ENCODE measurements around the gene TRIM39. TPM values are rescaled to one million over a fixed set of nuclear protein-coding genes. Genes with fewer than 3 reads are reported as not detected.

The TRIM39 gene
- total and polyA plus RNA-seq, 2 of the 13 experiments (the other 11 are each of a cell fraction or from before 2014, with no cell fraction given): 7.7 to 14.6 TPM

DNA sequence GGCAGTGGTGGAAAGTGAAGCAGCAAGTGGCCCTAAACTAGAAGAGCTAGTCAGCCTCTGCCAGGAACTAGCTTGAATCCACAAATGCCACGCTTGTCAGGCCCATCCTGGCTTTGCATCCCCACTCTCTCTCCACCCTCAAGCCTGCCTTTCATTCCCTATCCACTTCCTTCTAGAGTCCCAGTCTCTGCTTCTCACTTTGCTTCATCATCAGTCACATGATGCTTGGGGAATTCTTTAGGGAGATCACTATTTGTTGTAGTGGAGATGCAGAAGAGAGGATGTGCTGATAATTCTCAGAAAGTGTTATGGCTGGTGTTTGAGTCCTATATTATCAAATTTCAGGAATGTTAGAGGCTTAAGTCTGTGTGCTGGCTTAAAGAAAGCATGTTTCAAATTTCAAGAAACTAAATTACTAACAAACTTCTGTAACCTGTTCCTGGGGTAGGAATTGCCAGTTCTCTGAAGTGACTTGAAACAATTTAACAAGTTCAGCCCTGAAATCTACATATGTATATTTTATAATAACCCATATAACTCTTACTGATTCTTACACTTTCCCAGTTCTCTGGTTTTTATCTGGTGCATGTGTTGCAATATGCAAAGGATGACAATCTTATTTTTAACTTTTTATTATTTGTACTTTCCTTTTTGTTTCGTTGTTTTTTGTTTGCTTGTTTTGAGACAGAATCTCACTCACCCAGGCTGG is 7.5 kb downstream of the TRIM39 start (continued):
- TF ChIP-seq RORA (CRISPR knock-in tag; IDR thresholded peaks at IDR 0.05): no peak

DNA sequence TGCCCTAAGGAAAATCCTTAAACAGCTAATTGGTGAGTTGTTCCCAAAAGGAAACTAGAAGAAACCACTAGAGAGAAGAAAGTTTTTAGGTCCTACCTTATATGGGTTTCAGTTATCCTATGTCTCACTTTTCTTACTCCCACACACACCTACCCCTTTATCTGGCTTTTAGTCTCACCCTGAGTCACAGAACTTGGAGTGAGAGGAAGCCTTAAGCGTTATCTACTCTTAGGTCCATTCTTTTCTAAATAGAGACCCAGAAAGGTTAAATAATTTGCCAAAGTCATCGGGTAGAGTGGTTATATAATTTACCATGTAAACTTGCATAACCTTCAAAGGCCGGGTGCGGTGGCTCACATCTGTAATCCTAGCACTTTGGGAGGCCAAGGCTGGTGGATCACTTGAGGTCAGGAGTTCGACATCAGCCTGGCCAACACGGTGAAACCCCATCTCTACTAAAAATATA is 13.9 kb downstream of the TRIM39 start:
- WGBS (ENCODE audit: low lambda C conversion rate): 75% methylated on average over 6 of the region's 6 CpGs
- TF ChIP-seq ZBTB1 (CRISPR knock-in tag; IDR thresholded peaks at IDR 0.05; ENCODE audit: borderline replicate concordance) (no peak), ZNF747 (CRISPR knock-in tag; IDR thresholded peaks at IDR 0.05; ENCODE audit: borderline replicate concordance) (no peak), MBNL3 (CRISPR knock-in tag; conservative IDR thresholded peaks at IDR 0.05) (no peak), ZNF749 (CRISPR knock-in tag; IDR thresholded peaks at IDR 0.05; ENCODE audit: borderline replicate concordance) (no peak), SOX6 (IDR thresholded peaks at IDR 0.05) (no peak), SOX6 (CRISPR knock-in tag; IDR thresholded peaks at IDR 0.05) (no peak)
- TF ChIP-seq, protein P1, sequence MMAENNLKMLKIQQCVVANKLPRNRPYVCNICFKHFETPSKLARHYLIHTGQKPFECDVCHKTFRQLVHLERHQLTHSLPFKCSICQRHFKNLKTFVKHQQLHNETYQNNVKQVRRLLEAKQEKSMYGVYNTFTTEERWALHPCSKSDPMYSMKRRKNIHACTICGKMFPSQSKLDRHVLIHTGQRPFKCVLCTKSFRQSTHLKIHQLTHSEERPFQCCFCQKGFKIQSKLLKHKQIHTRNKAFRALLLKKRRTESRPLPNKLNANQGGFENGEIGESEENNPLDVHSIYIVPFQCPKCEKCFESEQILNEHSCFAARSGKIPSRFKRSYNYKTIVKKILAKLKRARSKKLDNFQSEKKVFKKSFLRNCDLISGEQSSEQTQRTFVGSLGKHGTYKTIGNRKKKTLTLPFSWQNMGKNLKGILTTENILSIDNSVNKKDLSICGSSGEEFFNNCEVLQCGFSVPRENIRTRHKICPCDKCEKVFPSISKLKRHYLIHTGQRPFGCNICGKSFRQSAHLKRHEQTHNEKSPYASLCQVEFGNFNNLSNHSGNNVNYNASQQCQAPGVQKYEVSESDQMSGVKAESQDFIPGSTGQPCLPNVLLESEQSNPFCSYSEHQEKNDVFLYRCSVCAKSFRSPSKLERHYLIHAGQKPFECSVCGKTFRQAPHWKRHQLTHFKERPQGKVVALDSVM (CRISPR knock-in tag; IDR thresholded peaks at IDR 0.05): no peak
- TF ChIP-seq, protein P2, sequence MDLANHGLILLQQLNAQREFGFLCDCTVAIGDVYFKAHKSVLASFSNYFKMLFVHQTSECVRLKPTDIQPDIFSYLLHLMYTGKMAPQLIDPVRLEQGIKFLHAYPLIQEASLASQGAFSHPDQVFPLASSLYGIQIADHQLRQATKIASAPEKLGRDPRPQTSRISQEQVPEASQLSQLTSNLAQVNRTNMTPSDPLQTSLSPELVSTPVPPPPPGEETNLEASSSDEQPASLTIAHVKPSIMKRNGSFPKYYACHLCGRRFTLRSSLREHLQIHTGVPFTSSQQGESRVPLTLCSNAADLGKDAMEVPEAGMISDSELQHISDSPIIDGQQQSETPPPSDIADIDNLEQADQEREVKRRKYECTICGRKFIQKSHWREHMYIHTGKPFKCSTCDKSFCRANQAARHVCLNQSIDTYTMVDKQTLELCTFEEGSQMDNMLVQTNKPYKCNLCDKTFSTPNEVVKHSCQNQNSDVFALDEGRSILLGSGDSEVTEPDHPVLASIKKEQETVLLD (CRISPR knock-in tag; IDR thresholded peaks at IDR 0.05; ENCODE audit: low read depth): no peak
- TF ChIP-seq, protein P3, sequence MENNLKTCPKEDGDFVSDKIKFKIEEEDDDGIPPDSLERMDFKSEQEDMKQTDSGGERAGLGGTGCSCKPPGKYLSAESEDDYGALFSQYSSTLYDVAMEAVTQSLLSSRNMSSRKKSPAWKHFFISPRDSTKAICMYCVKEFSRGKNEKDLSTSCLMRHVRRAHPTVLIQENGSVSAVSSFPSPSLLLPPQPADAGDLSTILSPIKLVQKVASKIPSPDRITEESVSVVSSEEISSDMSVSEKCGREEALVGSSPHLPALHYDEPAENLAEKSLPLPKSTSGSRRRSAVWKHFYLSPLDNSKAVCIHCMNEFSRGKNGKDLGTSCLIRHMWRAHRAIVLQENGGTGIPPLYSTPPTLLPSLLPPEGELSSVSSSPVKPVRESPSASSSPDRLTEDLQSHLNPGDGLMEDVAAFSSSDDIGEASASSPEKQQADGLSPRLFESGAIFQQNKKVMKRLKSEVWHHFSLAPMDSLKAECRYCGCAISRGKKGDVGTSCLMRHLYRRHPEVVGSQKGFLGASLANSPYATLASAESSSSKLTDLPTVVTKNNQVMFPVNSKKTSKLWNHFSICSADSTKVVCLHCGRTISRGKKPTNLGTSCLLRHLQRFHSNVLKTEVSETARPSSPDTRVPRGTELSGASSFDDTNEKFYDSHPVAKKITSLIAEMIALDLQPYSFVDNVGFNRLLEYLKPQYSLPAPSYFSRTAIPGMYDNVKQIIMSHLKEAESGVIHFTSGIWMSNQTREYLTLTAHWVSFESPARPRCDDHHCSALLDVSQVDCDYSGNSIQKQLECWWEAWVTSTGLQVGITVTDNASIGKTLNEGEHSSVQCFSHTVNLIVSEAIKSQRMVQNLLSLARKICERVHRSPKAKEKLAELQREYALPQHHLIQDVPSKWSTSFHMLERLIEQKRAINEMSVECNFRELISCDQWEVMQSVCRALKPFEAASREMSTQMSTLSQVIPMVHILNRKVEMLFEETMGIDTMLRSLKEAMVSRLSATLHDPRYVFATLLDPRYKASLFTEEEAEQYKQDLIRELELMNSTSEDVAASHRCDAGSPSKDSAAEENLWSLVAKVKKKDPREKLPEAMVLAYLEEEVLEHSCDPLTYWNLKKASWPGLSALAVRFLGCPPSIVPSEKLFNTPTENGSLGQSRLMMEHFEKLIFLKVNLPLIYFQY (CRISPR knock-in tag; IDR thresholded peaks at IDR 0.05; ENCODE audit: borderline replicate concordance): no peak
- intact Hi-C loops (cut with micrococcal nuclease; ENCODE audit: unreplicated experiment): no loop called here
- ChIA-PET POLR2A (no interaction called here), CTCF (ENCODE audit: low intra/inter-chr PET ratio, low total read pairs) (no interaction called here)
- peaks cover 10% of the 10 kb centered on the region for H3K4me1 ChIP-seq (ENCODE audit: insufficient read depth, low read length)
- no peak overlapping the region for H3K9ac ChIP-seq (ENCODE audit: insufficient read depth, low read depth, low read length)
- ATAC-seq (no peak), DNase-seq (ENCODE audit: low spot score) (no peak), FAIRE-seq (no peak)
- no peak overlapping the region for H2AFZ ChIP-seq (ENCODE audit: low read length)
- no peaks in the 10 kb centered on the region for H3K79me2 ChIP-seq (ENCODE audit: insufficient read depth, low read length)
- H4K20me1 ChIP-seq (ENCODE audit: insufficient read depth, low read length): no peaks in the 10 kb centered on the region
- peaks cover 13 to 34% of the 10 kb centered on the region in 2 experiments for H3K36me3 ChIP-seq (replicated peaks in 1 of 2; ENCODE audit: control insufficient read depth in 1 of 2, insufficient read depth in 2 of 2, low read length in 2 of 2)
- H3K27me3 ChIP-seq (ENCODE audit: control insufficient read depth in 1 of 2, insufficient read depth in 2 of 2, low read length in 2 of 2): no peaks in the 10 kb centered on the region
- no peaks in the 10 kb centered on the region for H3K9me3 ChIP-seq (ENCODE audit: low read length)
- no peak overlapping the region for H3K4me2 ChIP-seq (ENCODE audit: low read depth, low read length)
- BruUV-seq (replicated peaks): no TSS peak
- in situ Hi-C loops (cut with HindIII; ENCODE audit: extremely low pct_ligation_motif_present, low pct_unique_long_range_greater_than_20kb): no loop called here
- no peak overlapping the region for H3K27ac ChIP-seq (ENCODE audit: extremely low read length, insufficient read depth, low read length)
- no peak overlapping the region for H3K4me3 ChIP-seq (replicated peaks in 1 of 3; ENCODE audit: insufficient read depth in 1 of 3, low read depth in 2 of 3, low read length in 3 of 3)
